Activated CD8-positive, alpha-beta memory T cell treated with anti-CD3 and anti-CD28 coated beads for 36 hours (primary cell): ENCODE results near the gene TBL1XR1. TPM values are rescaled to one million over a fixed set of nuclear protein-coding genes. Genes with fewer than 3 reads are reported as not detected.
"Not testable (repeated sequence)": the region's sequence is repeated elsewhere in the genome, so short reads cannot be mapped to it uniquely, and the experiment has no call there.

Experiments
- CTCF ChIA-PET: fragments of 350-600 bp; sonication (Branson Sonifier 250); formaldehyde crosslinking; loops from one replicate; lab custom pipeline; 2021; ENCODE audit warnings: antibody characterized with exemption; lab: Charles Lee
- POLR2A ChIA-PET: fragments of 350-600 bp; sonication (Branson Sonifier 250); formaldehyde crosslinking; loops from one replicate; lab custom pipeline; 2021; ENCODE audit warnings: antibody characterized with exemption; lab: Charles Lee
- total RNA-seq, 2 experiments: library from RNA; stranded (reverse); gene quantifications; one replicate each; pipeline ENCODE4 v1.2.3, GENCODE V29; 2021

Gene TBL1XR1
- total RNA-seq, 2 experiments from 2014 or later, result 197 to 208 TPM

- ChIA-PET CTCF (no interaction called here), POLR2A (no interaction called here)
Measured at GRCh38 chr3:177154733-177155132, 42.5 kb downstream of the TBL1XR1 start.

GRCh38 chr3:177150970-177151627, 46.2 kb downstream of the TBL1XR1 start:
- CTCF ChIA-PET, result interaction anchor here (0.6 kb wide), 1 partner anchor 47 kb away, joined by 4 read pairs; no protein-coding TSS in a partner anchor
- POLR2A ChIA-PET, result interaction anchor here (1.2 kb wide), 1 partner anchor 46 kb away, joined by 5 read pairs; the partner anchor contains the start of gene TBL1XR1

- ChIA-PET POLR2A (interaction anchor here (1.2 kb wide), 1 partner anchor 47 kb away, joined by 5 read pairs; the partner anchor contains the start of gene TBL1XR1), CTCF (interaction anchor here (0.6 kb wide), 1 partner anchor 48 kb away, joined by 4 read pairs; no protein-coding TSS in a partner anchor)
Measured at GRCh38 chr3:177150218-177150916, 46.9 kb downstream of the TBL1XR1 start.

GRCh38 chr3:177149106-177149505, 48.2 kb downstream of the TBL1XR1 start:
- CTCF ChIA-PET, result interaction anchor here (1.4 kb wide), 1 partner anchor 14 kb away, joined by 3 read pairs; no protein-coding TSS in a partner anchor
- POLR2A ChIA-PET, result no interaction called here

- POLR2A ChIA-PET, result no interaction called here
- CTCF ChIA-PET, result interaction anchor here (1.1 kb wide), 2 partner anchors 111 to 210 kb away, joined by 3 read pairs; no protein-coding TSS in a partner anchor
Measured at GRCh38 chr3:177147790-177148189, 49.5 kb downstream of the TBL1XR1 start.

GRCh38 chr3:177146646-177147045, 50.6 kb downstream of the TBL1XR1 start:
- CTCF ChIA-PET, result interaction anchor here (0.7 to 1.1 kb wide), 3 partner anchors 110 to 435 kb away, joined by 3 read pairs; no protein-coding TSS in a partner anchor
- POLR2A ChIA-PET, result interaction anchor here (0.7 to 1.6 kb wide), 6 partner anchors 24 to 854 kb away, joined by 4 to 9 read pairs (median 6); no protein-coding TSS in a partner anchor

- ChIA-PET CTCF (interaction anchor here (1.0 kb wide), 1 partner anchor 185 kb away, joined by 3 read pairs; no protein-coding TSS in a partner anchor), POLR2A (interaction anchor here (1.0 to 1.6 kb wide), 3 partner anchors 51 to 214 kb away, joined by 3 to 9 read pairs (median 7); no protein-coding TSS in a partner anchor)
Measured at GRCh38 chr3:177145954-177146353, 51.3 kb downstream of the TBL1XR1 start.

- POLR2A ChIA-PET, result interaction anchor here (1.0 to 1.6 kb wide), 2 partner anchors 51 to 214 kb away, joined by 3 to 7 read pairs; no protein-coding TSS in a partner anchor
- CTCF ChIA-PET, result no interaction called here
Measured at GRCh38 chr3:177145381-177145780, 51.9 kb downstream of the TBL1XR1 start.

GRCh38 chr3:177144922-177145321, 52.4 kb downstream of the TBL1XR1 start:
- ChIA-PET POLR2A (interaction anchor here (1.0 kb wide), 1 partner anchor 52 kb away, joined by 3 read pairs; no protein-coding TSS in a partner anchor), CTCF (no interaction called here)

- POLR2A ChIA-PET, result no interaction called here
- CTCF ChIA-PET, result no interaction called here
Measured at GRCh38 chr3:177141899-177142646, 55.2 kb downstream of the TBL1XR1 start.

- ChIA-PET CTCF (no interaction called here), POLR2A (no interaction called here)
Measured at GRCh38 chr3:177141471-177141870, 55.8 kb downstream of the TBL1XR1 start.

- POLR2A ChIA-PET, CTCF ChIA-PET: not testable (repeated sequence)
Measured at GRCh38 chr3:177139220-177139619, 58.1 kb downstream of the TBL1XR1 start.

GRCh38 chr3:177137774-177138705, 59.2 kb downstream of the TBL1XR1 start:
- CTCF ChIA-PET, result no interaction called here
- POLR2A ChIA-PET, result interaction anchor here (0.6 kb wide), 1 partner anchor 865 kb away, joined by 3 read pairs; no protein-coding TSS in a partner anchor

GRCh38 chr3:177136741-177137140, 60.5 kb downstream of the TBL1XR1 start:
- ChIA-PET CTCF (no interaction called here), POLR2A (interaction anchor here (0.6 kb wide), 1 partner anchor 9 kb away, joined by 3 read pairs; no protein-coding TSS in a partner anchor)

GRCh38 chr3:177135841-177136492, 61.3 kb downstream of the TBL1XR1 start:
- CTCF ChIA-PET, result no interaction called here
- POLR2A ChIA-PET, result no interaction called here

GRCh38 chr3:177134816-177135210, 62.5 kb downstream of the TBL1XR1 start:
- POLR2A ChIA-PET, result no interaction called here
- CTCF ChIA-PET, result no interaction called here
